Endodermal cell (in vitro differentiated cells): Measurements from ENCODE around the gene NSL1. TPM values are rescaled to one million over a fixed set of nuclear protein-coding genes. Genes with fewer than 3 reads are reported as not detected.

ENCODE experiments used
- DNase-seq: peaks from one replicate; pipeline ENCODE4 v3.0.0-alpha.2; 2017
- H3K27ac ChIP-seq: 2 replicates; pipeline ENCODE4 v1.5.1; 2013; ENCODE audit warnings: mild to moderate bottlenecking, low read depth, low read length, moderate library complexity
- H3K27me3 ChIP-seq: 2 replicates; pipeline ENCODE4 v1.6.1; 2013; ENCODE audit warnings: mild to moderate bottlenecking, low read length, moderate library complexity; ENCODE audit not compliant: insufficient read depth, control insufficient read depth, poor library complexity, severe bottlenecking
- H3K36me3 ChIP-seq: 2 replicates; pipeline ENCODE4 v1.7.0; 2013; ENCODE audit warnings: mild to moderate bottlenecking, low read length, moderate library complexity; ENCODE audit not compliant: control insufficient read depth, insufficient read depth
- H3K4me1 ChIP-seq: one replicate; pipeline ENCODE4 v1.7.0; 2013; ENCODE audit warnings: low read length; ENCODE audit not compliant: control insufficient read depth, insufficient read depth
- H3K4me3 ChIP-seq: 2 replicates; pipeline ENCODE4 v1.5.1; 2013; ENCODE audit warnings: mild to moderate bottlenecking, low read length, moderate library complexity
- H3K9ac ChIP-seq: 2 replicates; pipeline ENCODE4 v1.6.1; 2013; ENCODE audit warnings: mild to moderate bottlenecking, low read length, moderate library complexity; ENCODE audit not compliant: poor library complexity, severe bottlenecking; ENCODE audit errors: extremely low read depth
- H3K9me3 ChIP-seq: 2 replicates; pipeline ENCODE4 v1.6.1; 2013; ENCODE audit warnings: mild to moderate bottlenecking, low read length, moderate library complexity; ENCODE audit not compliant: control insufficient read depth
- H3K27ac Mint-ChIP-seq: 2 replicates; pipeline ENCODE4 v1.8.0; 2020; ENCODE audit warnings: mixed read lengths
- H3K27me3 Mint-ChIP-seq: 2 replicates; pipeline ENCODE4 v1.8.0; 2021; ENCODE audit warnings: mild to moderate bottlenecking, mixed read lengths; ENCODE audit not compliant: insufficient read depth
- H3K36me3 Mint-ChIP-seq: 2 replicates; pipeline ENCODE4 v1.8.0; 2020; ENCODE audit warnings: low read depth, mixed read lengths
- H3K4me1 Mint-ChIP-seq: 2 replicates; pipeline ENCODE4 v1.8.0; 2020; ENCODE audit warnings: mixed read lengths
- H3K4me3 Mint-ChIP-seq: 2 replicates; pipeline ENCODE4 v1.8.0; 2020; ENCODE audit warnings: mild to moderate bottlenecking, moderate library complexity, mixed read lengths
- H3K9me3 Mint-ChIP-seq: 2 replicates; pipeline ENCODE4 v1.8.0; 2020; ENCODE audit warnings: mild to moderate bottlenecking, mixed read lengths
- CTCF ChIP-seq: fragments of 200-600 bp; sonication (generic); conservative IDR thresholded peaks from 2 replicates; pipeline ENCODE4 v1.5.0; 2021; ENCODE audit warnings: antibody characterized with exemption, mild to moderate bottlenecking
- WGBS, 2 experiments: methylation state at CpG; one replicate each; pipeline versions ENCODE4 v1.1.5 to v1.1.7; 2013; ENCODE audit warnings: missing lambda C conversion rate in 2 of 2, mixed read lengths in 1 of 2; ENCODE audit not compliant: insufficient coverage in 1 of 2, insufficient read length in 1 of 2; 5-methylcytosine and 5-hydroxymethylcytosine counted together
- total RNA-seq, 2 donors: library from RNA; stranded (reverse); fragmentation: NEBNext Ultra II Directional in 1 of 2; extraction: Animal tissue kit (Norgen Biotek cat#: 25700) in 1 of 2; gene quantifications; 2 replicates in 1 of 2; 3 replicates in 1 of 2; pipeline ENCODE4 v1.2.1, GENCODE V29; 2021

The NSL1 gene
- total RNA-seq, 2 donors from 2014 or later, result 47.6 to 57.7 TPM

- Histone ChIP-seq H3K36me3 (no peaks in the 10 kb centered on the region), H3K9me3 (peaks cover 33% of the 10 kb centered on the region), H3K4me1 (no peaks in the 10 kb centered on the region), H3K27ac (no peak overlapping the region), H3K4me3 (no peak overlapping the region), H3K27me3 (no peaks in the 10 kb centered on the region), H3K9ac (no peak overlapping the region)
- H3K36me3 Mint-ChIP-seq, result peaks cover 17% of the 10 kb centered on the region
- no peak for TF ChIP-seq CTCF
- peaks cover 37% of the 10 kb centered on the region for H3K9me3 Mint-ChIP-seq
- 80 to 98% methylated on average over 1 to 2 of the region's 2 CpGs for WGBS, 2 experiments
- no peak overlapping the region for H3K4me3 Mint-ChIP-seq
- DNase-seq, result no peak
- peaks cover 12% of the 10 kb centered on the region for H3K4me1 Mint-ChIP-seq
- no peak overlapping the region for H3K27ac Mint-ChIP-seq
- H3K27me3 Mint-ChIP-seq, result peaks cover 2% of the 10 kb centered on the region
Observed at GRCh38 chr1:212828395-212828794, 36.8 kb upstream of the NSL1 start.

GRCh38 chr1:212827831-212828278, 36.3 kb upstream of the NSL1 start:
- Histone ChIP-seq H3K27me3 (no peaks in the 10 kb centered on the region), H3K9ac (no peak overlapping the region), H3K9me3 (peaks cover 33% of the 10 kb centered on the region), H3K36me3 (no peaks in the 10 kb centered on the region), H3K27ac (no peak overlapping the region), H3K4me1 (no peaks in the 10 kb centered on the region), H3K4me3 (no peak overlapping the region)
- no peak for TF ChIP-seq CTCF
- Mint-ChIP-seq H3K4me3 (peak overlapping the region; percentile 22), H3K27me3 (peaks cover 2% of the 10 kb centered on the region), H3K36me3 (peaks cover 17% of the 10 kb centered on the region), H3K4me1 (peaks cover 9% of the 10 kb centered on the region), H3K27ac (peak overlapping the region; percentile 32), H3K9me3 (peaks cover 37% of the 10 kb centered on the region)
- no peak for DNase-seq
- 77 to 92% methylated on average over 2 to 5 of the region's 5 CpGs for WGBS, 2 experiments

GRCh38 chr1:212827171-212827776, 35.7 kb upstream of the NSL1 start:
- H3K36me3 Mint-ChIP-seq, result peaks cover 17% of the 10 kb centered on the region
- WGBS, 2 experiments, result 85 to 97% methylated on average over 2 to 4 of the region's 4 CpGs
- H3K27ac Mint-ChIP-seq, result no peak overlapping the region
- H3K4me1 ChIP-seq, result no peaks in the 10 kb centered on the region
- no peak for DNase-seq
- no peaks in the 10 kb centered on the region for H3K27me3 ChIP-seq
- H3K36me3 ChIP-seq, result no peaks in the 10 kb centered on the region
- H3K9me3 ChIP-seq, result peaks cover 33% of the 10 kb centered on the region
- TF ChIP-seq CTCF, result no peak
- peaks cover 37% of the 10 kb centered on the region for H3K9me3 Mint-ChIP-seq
- no peak overlapping the region for H3K4me3 ChIP-seq
- peaks cover 2% of the 10 kb centered on the region for H3K27me3 Mint-ChIP-seq
- no peak overlapping the region for H3K27ac ChIP-seq
- H3K4me1 Mint-ChIP-seq, result peaks cover 8% of the 10 kb centered on the region
- no peak overlapping the region for H3K9ac ChIP-seq
- H3K4me3 Mint-ChIP-seq, result no peak overlapping the region
